HepG2 (cell line): ENCODE results near the gene APOA1. TPM values are rescaled to one million over a fixed set of nuclear protein-coding genes. Genes with fewer than 3 reads are reported as not detected.
A peak's percentile ranks its signal among the peaks of the same experiment; 100 is the strongest.

Experiments used
- HMG20A ChIP-seq: IDR thresholded peaks from 2 replicates; pipeline ENCODE4 v1.6.1; 2016; ENCODE audit warnings: borderline replicate concordance
- HMGXB3 ChIP-seq: sonication (generic); formaldehyde crosslinking; IDR thresholded peaks from 2 replicates; pipeline ENCODE4 v1.4.0; 2020; ENCODE audit warnings: missing genetic modification reagents, borderline replicate concordance
- MTA1 ChIP-seq: sonication (generic); formaldehyde crosslinking; IDR thresholded peaks from 2 replicates; pipeline ENCODE4 v1.4.0; 2020; ENCODE audit warnings: missing genetic modification reagents, mild to moderate bottlenecking, borderline replicate concordance
- SRSF9 ChIP-seq: fragments of 200-400 bp; formaldehyde crosslinking; IDR thresholded peaks from 2 replicates; pipeline ENCODE4 v1.6.1; 2018; ENCODE audit warnings: borderline replicate concordance, mild to moderate bottlenecking, low read depth, low read length; ENCODE audit not compliant: insufficient read depth, poor library complexity, severe bottlenecking
- ZBTB7B ChIP-seq: sonication (generic); formaldehyde crosslinking; IDR thresholded peaks from 2 replicates; pipeline ENCODE4 v1.4.0; 2020; ENCODE audit warnings: missing genetic modification reagents
- ZNF251 ChIP-seq: sonication (generic); formaldehyde crosslinking; IDR thresholded peaks from 2 replicates; pipeline ENCODE4 v1.9.0; 2021; ENCODE audit warnings: mild to moderate bottlenecking, missing genetic modification reagents
- ZNF574 ChIP-seq: sonication (generic); formaldehyde crosslinking; IDR thresholded peaks from 2 replicates; pipeline ENCODE4 v1.4.0; 2020; ENCODE audit warnings: missing genetic modification reagents
- ZSCAN9 ChIP-seq: IDR thresholded peaks from 2 replicates; pipeline ENCODE4 v1.6.1; 2016; ENCODE audit warnings: borderline replicate concordance
- polyA plus RNA-seq, 8 experiments: library from polyadenylated mRNA; depleted of rRNA in 3 of 8; stranded (reverse) in 7 of 8; unstranded in 1 of 8; fragments of >200 nt; fragmentation: Illumina TruSeq in 4 of 8; extraction: Trizol in 4 of 8; gene quantifications; 2 replicates each; pipeline versions ENCODE4 v1.2.1 to v1.2.3, GENCODE V29; 2011 to 2016; ENCODE audit warnings: low read depth in 4 of 8, missing spikeins in 1 of 8, mixed read lengths in 1 of 8; ENCODE audit not compliant: insufficient read depth in 1 of 8
- total RNA-seq, 5 experiments: library from RNA; depleted of rRNA; stranded (reverse); fragments of >200 nt; fragmentation: Illumina TruSeq; extraction: Trizol; gene quantifications; 2 replicates each; pipeline ENCODE4 v1.2.3, GENCODE V29; 2016; ENCODE audit warnings: low read depth in 1 of 5
- TF ChIP-seq, protein P1 (sequence below): sonication (generic); formaldehyde crosslinking; IDR thresholded peaks from 2 replicates; pipeline ENCODE4 v1.8.0; 2023; ENCODE audit warnings: mild to moderate bottlenecking, missing genetic modification reagents
- TF ChIP-seq, protein P2 (sequence below): sonication (generic); formaldehyde crosslinking; IDR thresholded peaks from 2 replicates; pipeline ENCODE4 v1.4.0; 2020; ENCODE audit warnings: missing genetic modification reagents, borderline replicate concordance

APOA1 gene
- total and polyA plus RNA-seq, 2 of the 13 experiments (the other 11 are each of a cell fraction or from before 2014, with no cell fraction given) = 1,973 to 5,485 TPM

GRCh38 chr11:116828632-116829524 is 8.5 kb downstream of the APOA1 start (continued):
- TF ChIP-seq HMGXB3 (CRISPR knock-in tag) (peak; percentile 50; the same call in 1 of the 2 replicates), SRSF9 (no peak), ZNF574 (CRISPR knock-in tag) (peak; percentile 89), ZSCAN9 (CRISPR knock-in tag) (peak; percentile 67; the same call in 1 of the 2 replicates), ZBTB7B (peak; percentile 89), MTA1 (CRISPR knock-in tag) (peak; percentile 91), ZNF251 (CRISPR knock-in tag) (no peak), HMG20A (peak; percentile 66; the same call in 1 of the 2 replicates)
- TF ChIP-seq, protein P1, sequence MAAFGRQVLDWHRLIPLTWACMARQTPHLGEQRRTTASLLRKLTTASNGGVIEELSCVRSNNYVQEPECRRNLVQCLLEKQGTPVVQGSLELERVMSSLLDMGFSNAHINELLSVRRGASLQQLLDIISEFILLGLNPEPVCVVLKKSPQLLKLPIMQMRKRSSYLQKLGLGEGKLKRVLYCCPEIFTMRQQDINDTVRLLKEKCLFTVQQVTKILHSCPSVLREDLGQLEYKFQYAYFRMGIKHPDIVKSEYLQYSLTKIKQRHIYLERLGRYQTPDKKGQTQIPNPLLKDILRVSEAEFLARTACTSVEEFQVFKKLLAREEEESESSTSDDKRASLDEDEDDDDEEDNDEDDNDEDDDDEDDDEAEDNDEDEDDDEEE (CRISPR knock-in tag) = no peak
- TF ChIP-seq, protein P2, sequence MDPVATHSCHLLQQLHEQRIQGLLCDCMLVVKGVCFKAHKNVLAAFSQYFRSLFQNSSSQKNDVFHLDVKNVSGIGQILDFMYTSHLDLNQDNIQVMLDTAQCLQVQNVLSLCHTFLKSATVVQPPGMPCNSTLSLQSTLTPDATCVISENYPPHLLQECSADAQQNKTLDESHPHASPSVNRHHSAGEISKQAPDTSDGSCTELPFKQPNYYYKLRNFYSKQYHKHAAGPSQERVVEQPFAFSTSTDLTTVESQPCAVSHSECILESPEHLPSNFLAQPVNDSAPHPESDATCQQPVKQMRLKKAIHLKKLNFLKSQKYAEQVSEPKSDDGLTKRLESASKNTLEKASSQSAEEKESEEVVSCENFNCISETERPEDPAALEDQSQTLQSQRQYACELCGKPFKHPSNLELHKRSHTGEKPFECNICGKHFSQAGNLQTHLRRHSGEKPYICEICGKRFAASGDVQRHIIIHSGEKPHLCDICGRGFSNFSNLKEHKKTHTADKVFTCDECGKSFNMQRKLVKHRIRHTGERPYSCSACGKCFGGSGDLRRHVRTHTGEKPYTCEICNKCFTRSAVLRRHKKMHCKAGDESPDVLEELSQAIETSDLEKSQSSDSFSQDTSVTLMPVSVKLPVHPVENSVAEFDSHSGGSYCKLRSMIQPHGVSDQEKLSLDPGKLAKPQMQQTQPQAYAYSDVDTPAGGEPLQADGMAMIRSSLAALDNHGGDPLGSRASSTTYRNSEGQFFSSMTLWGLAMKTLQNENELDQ = no peak
